Heart left ventricle (tissue), 16 donors: Measurements from ENCODE around the gene TMEM242. TPM values are rescaled to one million over a fixed set of nuclear protein-coding genes. Genes with fewer than 3 reads are reported as not detected.

Experiments used
- ATAC-seq, 4 donors: fragments of 200-7000 bp; cut with Tn5 transposase; one replicate each; pipeline ENCODE4 v1.9.1; 2020 to 2022; ENCODE audit warnings: moderate library complexity in 4 of 4, mild to moderate bottlenecking in 3 of 4, moderate number of reproducible peaks in 1 of 4
- DNase-seq, 5 donors: peaks; one replicate each; pipeline ENCODE4 v3.0.0-alpha.2; 2020
- H3K27ac ChIP-seq, 12 donors: fragments of 200-600 bp; sonication (generic) in 4 of 12; one replicate each; pipeline versions ENCODE4 v1.5.0 to v1.8.0; 2016 to 2022; ENCODE audit warnings: mild to moderate bottlenecking in 2 of 12
- H3K27me3 ChIP-seq, 9 donors: fragments of 200-600 bp; sonication (generic) in 2 of 9; one replicate each; pipeline versions ENCODE4 v1.5.1 to v1.8.0; 2016 to 2022; ENCODE audit warnings: mild to moderate bottlenecking in 3 of 9
- H3K36me3 ChIP-seq, 9 donors: fragments of 200-600 bp; sonication (generic) in 2 of 9; one replicate each; pipeline versions ENCODE4 v1.5.0 to v1.8.0; 2018 to 2022; ENCODE audit warnings: mild to moderate bottlenecking in 2 of 9
- H3K4me1 ChIP-seq, 12 donors: fragments of 200-600 bp; sonication (generic) in 4 of 12; one replicate each; pipeline versions ENCODE4 v1.5.0 to v1.8.0; 2016 to 2022; ENCODE audit warnings: mild to moderate bottlenecking in 3 of 12
- H3K4me3 ChIP-seq, 12 donors: fragments of 200-600 bp; sonication (generic) in 4 of 12; one replicate each; pipeline versions ENCODE4 v1.5.0 to v1.8.0; 2017 to 2022; ENCODE audit warnings: mild to moderate bottlenecking in 9 of 12, moderate library complexity in 4 of 12
- H3K9me3 ChIP-seq, 12 donors: fragments of 200-600 bp; sonication (generic) in 4 of 12; one replicate each; pipeline versions ENCODE4 v1.5.0 to v1.8.0; 2016 to 2022; ENCODE audit warnings: mild to moderate bottlenecking in 1 of 12
- CTCF ChIP-seq, 12 donors: fragments of 200-600 bp; sonication (generic) in 4 of 12; IDR thresholded peaks; one replicate each; pipeline versions ENCODE4 v1.5.0 to v1.8.0; 2018 to 2022; ENCODE audit warnings: antibody characterized with exemption in 12 of 12, mild to moderate bottlenecking in 5 of 12
- POLR2A ChIP-seq, 2 donors: fragments of 450-650 bp; IDR thresholded peaks; one replicate each; pipeline ENCODE4 v1.6.1; 2017; ENCODE audit warnings: antibody characterized with exemption in 2 of 2, mild to moderate bottlenecking in 2 of 2, moderate library complexity in 2 of 2
- whole genome bisulfite sequencing, 4 donors: extraction: QIAGEN DNeasy Blood & Tissue Kit in 2 of 4; methylation state at CpG; one replicate each; pipeline versions ENCODE4 v1.1.5 to v1.1.7; 2013 to 2018; 5-methylcytosine and 5-hydroxymethylcytosine counted together
- intact Hi-C, 10 donors: fragments of 100-400 bp; cut with DNase I; formaldehyde crosslinking; loops; one replicate each; pipeline versions ENCODE4 v1.11.1 to v1.14.2; 2022
- polyA plus RNA-seq, 2 donors: library from polyadenylated mRNA; stranded (reverse); fragments of 200-250 nt; gene quantifications; one replicate each; pipeline ENCODE4 v1.2.3, GENCODE V29; 2013
- total RNA-seq, 9 donors: library from RNA; depleted of rRNA in 2 of 9; stranded (reverse); fragments of >200 nt in 2 of 9; fragmentation: NEBNext Ultra II Directional in 3 of 9; extraction: Animal tissue kit (Norgen Biotek cat#: 25700) in 3 of 9; gene quantifications; one replicate each; pipeline versions ENCODE4 v1.1.0 to v1.2.4, GENCODE V29; 2016 to 2023
- donor health status: ischemic (EF 13 %, LVEDD 7.1; RV severe dilation, severe dysfunction).
- donor health status: healthy with polysubstance abuse.
- donor health status: DM: no; HTN: yes; CAD: no.
- donor health status: DM: no; HTN: no; CAD: no.
- donor health status: ischemic (EF 25% LVEDD 6.9; RV normal size, moderate dysfunction).
- donor health status: ischemic (EF 25% LVEDD 5.7; RV mildly dilated, moderate dysfunction).
- donor health status: healthy.
- donor health status: DM: yes; HTN: yes; CAD: no.
- donor health status: ischemic (EF 35%, LVEDD 5.7; RV mildly dilated, moderate dysfunction).
- donor health status: nonischemic (EF 11% LVEDD 7.7; RV severe dilation, severe dysfunction).
- donor health status: DM: yes; HTN: yes; CAD: no.
- donor health status: PGD.
- donor health status: ischemic (EF 29% LVEDD 5.4; RV normal size, mild dysfunction).
- donor health status: nonischemic (EF 23%, LVEDD 6.1; RV moderate dilation, normal function).

Gene TMEM242
- total and polyA plus RNA-seq, 11 donors, result 5.9 to 18.3 (median 13.2) TPM

- intact Hi-C loops, result no loop called here
- Histone ChIP-seq H3K36me3 (peaks cover 0 to 53% (median 34%) of the 10 kb centered on the region in 9 donors), H3K27me3 (no peaks in the 10 kb centered on the region), H3K27ac (no peak overlapping the region), H3K9me3 (no peaks in the 10 kb centered on the region), H3K4me3 (no peak overlapping the region), H3K4me1 (no peaks in the 10 kb centered on the region)
- WGBS, 4 donors, result 76 to 92% (median 84%) methylated on average over 1 of the region's 1 CpG
- no peak for ATAC-seq
- DNase-seq, result no peak
- TF ChIP-seq CTCF (IDR thresholded peaks at IDR 0.05), result no peak
- TF ChIP-seq POLR2A (IDR thresholded peaks at IDR 0.05), result no peak
Observed at GRCh38 chr6:157292202-157292601, 31.1 kb downstream of the TMEM242 start.

GRCh38 chr6:157291356-157291755 lies 32.0 kb downstream of the TMEM242 start:
- H3K27me3 ChIP-seq, result no peaks in the 10 kb centered on the region
- H3K27ac ChIP-seq, result no peak overlapping the region
- ATAC-seq (no peak), DNase-seq (no peak)
- intact Hi-C loops, result no loop called here
- no peaks in the 10 kb centered on the region for H3K9me3 ChIP-seq
- H3K4me3 ChIP-seq, result no peak overlapping the region
- 89 to 93% (median 92%) methylated on average over 4 of the region's 4 CpGs for WGBS, 4 donors
- no peaks in the 10 kb centered on the region for H3K4me1 ChIP-seq
- H3K36me3 ChIP-seq, result peaks cover 0 to 53% (median 34%) of the 10 kb centered on the region in 9 donors
- TF ChIP-seq CTCF (IDR thresholded peaks at IDR 0.05) (no peak), POLR2A (IDR thresholded peaks at IDR 0.05) (no peak)

- no peak for DNase-seq
- H3K27me3 ChIP-seq, result no peaks in the 10 kb centered on the region
- 71 to 77% (median 75%) methylated on average over 4 of the region's 4 CpGs for WGBS, 4 donors
- ATAC-seq, result no peak
- TF ChIP-seq POLR2A (IDR thresholded peaks at IDR 0.05) (no peak), CTCF (IDR thresholded peaks at IDR 0.05) (no peak)
- H3K27ac ChIP-seq, result no peak overlapping the region
- H3K9me3 ChIP-seq, result no peaks in the 10 kb centered on the region
- peaks cover 0 to 53% (median 34%) of the 10 kb centered on the region in 9 donors for H3K36me3 ChIP-seq
- intact Hi-C loops, result no loop called here
- no peak overlapping the region for H3K4me3 ChIP-seq
- H3K4me1 ChIP-seq, result no peaks in the 10 kb centered on the region
Observed at GRCh38 chr6:157290797-157291196, 32.5 kb downstream of the TMEM242 start.

GRCh38 chr6:157289764-157290163 lies 33.6 kb downstream of the TMEM242 start:
- peaks cover 0 to 53% (median 34%) of the 10 kb centered on the region in 9 donors for H3K36me3 ChIP-seq

More at GRCh38 chr6:157289764-157290163, 33.6 kb downstream of the TMEM242 start:
- Histone ChIP-seq H3K9me3 (no peaks in the 10 kb centered on the region), H3K4me3 (no peak overlapping the region), H3K27me3 (no peaks in the 10 kb centered on the region), H3K27ac (no peak overlapping the region), H3K4me1 (no peaks in the 10 kb centered on the region)
- intact Hi-C loops, result no loop called here
- WGBS, 4 donors, result 96 to 98% (median 97%) methylated on average over 11 of the region's 11 CpGs
- ATAC-seq (no peak), DNase-seq (no peak)
- TF ChIP-seq POLR2A (IDR thresholded peaks at IDR 0.05), result no peak
- no peak for TF ChIP-seq CTCF (IDR thresholded peaks at IDR 0.05)
